ENCODE measurements around the gene TAS2R50.

DNA sequence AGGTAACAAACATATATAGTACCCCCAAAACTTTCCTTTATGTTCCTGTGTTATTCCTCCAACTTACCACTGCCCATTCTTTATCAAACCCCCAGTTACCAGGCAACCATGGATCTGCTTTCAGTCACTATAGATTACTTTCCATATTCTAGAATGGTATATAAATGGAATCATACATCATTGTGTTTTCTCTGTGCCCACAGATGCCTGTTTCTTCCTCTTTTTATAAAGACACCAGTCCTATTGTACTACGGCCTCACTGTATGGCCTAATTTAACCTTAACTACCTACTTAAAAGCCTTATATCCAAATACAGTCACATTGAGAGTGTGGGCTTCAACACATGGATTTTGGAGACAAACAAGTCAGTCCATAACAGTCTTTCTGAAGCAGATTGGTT is 50.2 kb downstream of the TAS2R50 start:
- TF ChIP-seq E2F4 (CRISPR knock-in tag; IDR thresholded peaks at IDR 0.05; ENCODE audit: borderline replicate concordance, low read depth): no peak
- no peak for TF ChIP-seq CTCF (IDR thresholded peaks at IDR 0.05)
- no peak for TF ChIP-seq FOXP1 (CRISPR knock-in tag; IDR thresholded peaks at IDR 0.05; ENCODE audit: borderline replicate concordance)
- no peak for TF ChIP-seq ARID4B (CRISPR knock-in tag; IDR thresholded peaks at IDR 0.05; ENCODE audit: borderline replicate concordance)
- TF ChIP-seq CBFB (CRISPR knock-in tag; IDR thresholded peaks at IDR 0.05; ENCODE audit: low read depth): no peak
